HS-27A (cell line): ENCODE results near the gene GPR152.

ENCODE experiments used
- DNase-seq: peaks from one replicate; pipeline ENCODE4 v3.0.0-alpha.2; 2012; ENCODE audit warnings: low read depth, missing footprints

Gene GPR152

DNA sequence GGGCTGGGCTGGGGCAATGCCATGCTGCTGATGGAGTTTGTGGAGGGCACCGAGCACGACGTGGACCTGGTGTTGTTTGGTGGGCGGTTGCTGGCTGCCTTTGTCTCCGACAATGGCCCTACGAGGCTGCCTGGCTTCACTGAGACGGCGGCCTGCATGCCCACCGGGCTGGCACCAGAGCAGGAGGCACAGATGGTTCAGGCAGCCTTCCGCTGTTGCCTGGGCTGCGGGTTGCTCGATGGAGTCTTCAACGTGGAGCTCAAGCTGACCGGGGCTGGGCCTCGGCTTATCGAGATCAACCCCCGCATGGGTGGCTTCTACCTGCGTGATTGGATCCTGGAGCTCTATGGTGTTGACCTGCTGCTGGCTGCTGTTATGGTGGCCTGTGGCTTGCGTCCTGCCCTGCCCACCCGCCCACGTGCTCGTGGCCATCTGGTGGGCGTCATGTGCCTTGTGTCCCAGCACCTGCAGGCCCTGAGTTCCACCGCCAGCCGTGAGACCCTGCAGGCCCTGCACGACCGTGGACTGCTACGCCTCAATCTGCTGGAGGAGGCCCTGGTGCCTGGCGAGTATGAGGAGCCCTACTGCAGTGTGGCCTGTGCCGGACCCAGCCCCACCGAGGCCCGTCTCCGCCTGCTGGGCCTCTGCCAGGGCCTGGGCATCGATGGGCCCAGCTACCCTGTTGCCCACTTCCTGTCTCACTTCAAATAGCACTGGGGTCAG is 28.5 kb downstream of the GPR152 start:
- DNase-seq = no peak

DNA sequence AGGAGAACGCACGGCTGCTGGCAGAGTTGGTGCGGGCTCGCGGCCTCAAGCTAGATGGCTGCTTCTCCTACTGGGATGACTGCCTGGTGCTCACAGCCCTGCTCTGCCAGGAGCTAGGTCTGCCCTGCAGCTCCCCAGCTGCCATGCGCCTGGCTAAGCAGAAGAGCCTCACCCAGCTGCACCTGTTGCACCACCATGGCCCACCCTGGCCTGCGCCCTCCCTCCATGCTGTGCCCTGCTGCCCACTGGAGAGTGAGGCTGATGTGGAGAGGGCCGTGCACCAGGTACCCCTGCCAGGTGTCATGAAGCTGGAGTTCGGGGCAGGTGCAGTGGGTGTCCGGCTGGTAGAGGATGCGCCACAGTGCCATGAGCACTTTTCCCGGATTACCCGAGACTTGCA is 29.1 kb downstream of the GPR152 start:
- DNase-seq = no peak

DNA sequence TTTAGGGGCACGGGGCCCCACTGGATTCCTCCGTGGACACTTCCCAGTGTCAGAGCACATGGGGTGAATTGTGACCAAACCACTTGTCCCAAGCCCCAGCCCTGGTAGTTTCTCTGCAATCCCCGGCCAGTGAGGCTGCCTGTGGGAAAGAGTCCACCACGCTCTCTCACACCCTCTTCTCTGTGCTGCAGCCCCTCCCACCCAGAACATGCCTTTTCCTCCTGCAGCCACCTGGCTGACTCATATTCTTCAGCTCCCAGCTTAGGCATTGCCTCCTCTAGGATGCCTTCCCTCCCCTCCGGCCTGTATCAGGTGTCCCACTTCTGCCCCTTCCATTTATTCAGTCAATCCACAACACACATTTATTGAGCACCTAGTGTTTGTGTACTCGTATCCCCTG is 29.6 kb downstream of the GPR152 start:
- no peak for DNase-seq

DNA sequence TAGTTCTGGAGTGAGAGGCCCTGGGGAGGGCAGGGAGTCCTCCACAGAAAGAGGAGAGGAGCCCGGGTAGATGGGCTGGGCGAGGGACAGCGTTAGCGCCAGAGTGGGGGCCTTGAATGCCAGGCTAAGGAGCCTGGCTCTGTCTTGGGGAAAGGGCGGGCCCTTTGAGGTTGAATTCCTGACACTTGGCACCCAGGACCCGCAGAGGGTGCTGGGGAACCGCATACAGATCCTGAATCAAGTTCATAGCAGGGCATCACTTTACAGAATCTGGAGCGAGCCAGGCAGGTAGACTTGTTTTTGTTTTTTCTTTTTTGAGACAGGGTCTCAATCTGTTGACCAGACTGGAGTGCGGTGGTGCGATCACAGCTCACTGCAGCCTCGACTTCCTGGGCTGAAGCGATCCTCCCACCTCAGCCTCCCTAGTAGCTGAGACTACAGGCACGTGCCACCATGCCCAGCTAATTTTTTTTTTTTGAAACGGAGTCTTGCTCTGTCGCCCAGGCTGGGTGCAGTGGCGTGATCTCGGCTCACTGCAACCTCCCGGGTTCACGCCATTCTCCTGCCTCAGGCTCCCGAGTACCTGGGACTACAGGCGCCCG is 31.0 kb downstream of the GPR152 start:
- no peak for DNase-seq

DNA sequence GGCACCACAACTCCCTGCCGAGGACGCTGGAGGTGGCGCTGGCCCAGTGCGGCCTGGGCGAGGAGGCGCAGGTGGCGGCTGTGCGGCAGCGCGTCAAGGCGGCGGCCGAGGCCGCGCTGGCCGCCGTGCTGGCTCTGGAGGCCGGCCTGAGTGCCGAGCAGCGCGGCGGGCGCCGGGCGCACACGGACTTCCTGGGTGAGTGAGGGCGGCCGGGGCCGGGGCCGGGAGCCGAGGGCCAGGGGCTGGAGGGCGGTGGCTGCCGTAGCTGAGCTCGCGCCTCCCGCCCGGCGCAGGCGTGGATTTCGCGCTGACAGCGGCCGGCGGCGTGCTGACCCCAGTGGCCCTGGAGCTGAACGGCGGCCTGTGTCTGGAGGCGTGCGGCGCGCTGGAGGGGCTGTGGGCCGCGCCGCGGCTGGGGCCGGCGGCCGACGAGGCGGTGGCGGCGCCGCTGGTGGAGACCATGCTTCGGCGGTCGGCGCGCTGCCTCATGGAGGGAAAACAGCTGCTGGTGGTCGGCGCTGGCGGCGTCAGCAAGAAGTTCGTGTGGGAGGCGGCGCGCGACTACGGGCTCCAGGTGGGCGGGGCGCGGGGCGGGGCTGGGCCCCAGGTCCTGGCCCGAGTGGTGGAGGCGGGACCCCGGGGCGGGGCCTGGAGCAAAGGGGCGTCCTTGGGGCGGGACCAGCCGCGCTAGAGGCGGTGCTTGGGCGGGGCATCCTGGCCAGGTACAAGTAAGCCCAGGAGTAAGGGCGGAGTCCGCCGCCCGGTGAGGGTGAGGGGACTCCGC is 31.7 kb downstream of the GPR152 start:
- peak; percentile 68 for DNase-seq

DNA sequence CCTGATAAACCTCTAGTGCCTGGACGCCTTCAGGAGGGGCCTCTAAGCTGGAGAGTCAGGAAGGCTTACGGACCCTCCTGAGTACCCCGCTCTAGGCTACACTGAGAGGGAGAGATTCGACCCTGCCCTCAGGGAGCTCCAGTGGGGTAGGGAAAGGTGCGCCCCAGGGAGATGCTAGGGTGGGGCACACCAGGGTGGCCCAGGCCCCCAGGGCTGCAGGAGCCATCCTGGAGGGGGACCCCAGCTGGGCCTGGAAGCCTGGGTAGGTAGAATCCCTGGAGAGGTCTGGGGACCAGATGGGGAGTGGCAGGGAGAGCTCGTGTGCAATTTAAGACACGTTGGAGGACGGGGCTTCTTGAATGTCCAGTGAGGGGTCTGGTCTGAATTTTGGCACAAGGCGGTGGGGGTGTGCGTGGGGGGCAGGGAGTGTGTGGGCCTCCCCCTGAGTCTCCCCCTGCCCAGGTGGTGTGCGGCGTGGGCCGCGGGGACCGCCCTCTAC is 32.3 kb downstream of the GPR152 start:
- no peak for DNase-seq

DNA sequence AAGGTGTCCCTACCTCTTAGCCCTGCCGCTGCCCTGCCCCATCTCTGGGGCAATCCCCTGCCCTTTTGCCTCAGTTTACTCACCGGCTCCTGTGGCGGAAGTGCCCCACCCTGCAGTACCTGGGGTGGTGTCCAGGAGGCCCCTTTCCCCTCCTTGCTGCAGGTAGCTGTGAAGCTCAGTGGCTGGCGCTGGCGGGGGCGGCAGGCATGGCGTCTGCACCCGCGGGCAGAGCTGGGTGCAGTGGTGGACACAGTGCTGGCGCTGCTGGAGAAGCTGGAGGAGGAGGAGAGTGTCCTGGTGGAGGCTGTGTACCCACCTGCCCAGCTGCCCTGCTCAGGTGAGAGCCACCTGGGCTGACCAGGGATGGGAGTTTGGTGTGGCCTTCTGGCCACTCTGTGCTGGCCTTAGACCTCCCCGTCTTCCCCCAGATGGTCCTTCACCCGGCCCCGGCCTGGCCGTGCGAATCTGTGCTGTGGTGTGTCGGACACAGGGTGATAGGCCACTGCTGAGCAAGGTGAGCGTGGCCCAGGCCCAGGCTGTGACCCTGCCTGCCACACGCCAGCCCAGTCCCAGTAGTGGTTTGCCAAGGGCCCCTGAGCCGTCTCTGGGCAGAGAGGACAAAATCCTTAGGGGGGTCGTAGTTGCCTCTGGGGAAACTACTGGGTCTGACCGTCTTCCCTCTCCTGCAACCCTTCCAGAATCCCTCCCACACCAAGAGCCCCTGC is 33.0 kb downstream of the GPR152 start:
- no peak for DNase-seq

DNA sequence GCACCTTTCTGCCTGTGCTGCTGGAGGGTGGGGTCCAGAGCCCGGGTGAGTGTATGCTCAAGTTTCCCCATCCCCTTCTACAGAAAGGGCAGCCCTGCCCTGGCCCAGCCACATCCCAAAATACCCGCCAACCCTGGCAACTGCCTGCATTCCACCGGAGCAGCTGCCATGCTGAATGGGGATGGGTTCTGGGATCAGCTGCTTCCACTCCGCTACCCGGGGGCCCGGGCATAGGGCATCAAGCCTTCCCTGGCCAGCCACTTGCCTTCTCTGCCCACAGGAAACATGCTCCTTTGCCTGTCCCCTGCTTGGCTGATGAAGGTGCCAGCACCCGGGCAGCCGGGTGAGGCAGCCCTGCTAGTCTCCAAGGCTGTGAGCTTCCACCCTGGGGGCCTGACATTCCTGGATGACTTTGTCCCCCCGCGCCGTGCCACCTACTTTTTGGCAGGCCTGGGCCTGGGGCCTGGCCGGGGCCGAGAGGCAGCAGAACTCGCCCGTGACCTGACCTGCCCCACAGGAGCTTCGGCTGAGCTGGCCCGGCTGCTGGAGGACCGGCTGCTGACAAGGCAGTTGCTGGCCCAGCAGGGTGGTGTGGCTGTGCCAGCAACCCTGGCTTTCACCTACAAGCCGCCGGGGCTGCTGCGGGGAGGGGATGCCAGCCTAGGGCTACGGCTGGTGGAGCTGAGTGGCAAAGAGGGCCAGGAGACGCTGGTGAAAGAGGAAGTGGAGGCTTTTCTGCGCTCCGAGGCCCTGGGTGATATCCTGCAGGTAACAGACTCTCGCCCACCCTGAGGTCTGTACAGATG is 33.9 kb downstream of the GPR152 start:
- DNase-seq = no peak

DNA sequence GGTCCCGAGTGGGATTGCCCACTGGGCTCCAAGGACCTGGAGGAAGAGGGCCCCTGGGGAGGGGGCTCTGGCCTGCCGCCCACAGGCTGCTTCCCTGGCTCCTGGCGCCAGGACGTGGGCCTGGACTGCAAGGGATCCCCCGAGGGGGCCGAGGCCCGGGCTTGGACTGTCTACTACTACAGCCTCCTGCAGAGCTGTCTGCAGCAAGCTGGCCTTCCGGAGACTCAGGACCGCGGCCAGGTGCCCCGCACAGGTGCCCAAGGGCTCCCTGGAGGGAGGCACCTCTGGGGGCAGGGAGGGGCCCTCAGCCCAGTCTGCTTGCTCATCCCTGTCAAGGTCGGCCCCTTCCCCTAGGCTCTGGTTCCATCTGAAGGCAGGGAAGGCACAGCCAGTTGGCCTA is 35.1 kb downstream of the GPR152 start:
- DNase-seq = no peak

DNA sequence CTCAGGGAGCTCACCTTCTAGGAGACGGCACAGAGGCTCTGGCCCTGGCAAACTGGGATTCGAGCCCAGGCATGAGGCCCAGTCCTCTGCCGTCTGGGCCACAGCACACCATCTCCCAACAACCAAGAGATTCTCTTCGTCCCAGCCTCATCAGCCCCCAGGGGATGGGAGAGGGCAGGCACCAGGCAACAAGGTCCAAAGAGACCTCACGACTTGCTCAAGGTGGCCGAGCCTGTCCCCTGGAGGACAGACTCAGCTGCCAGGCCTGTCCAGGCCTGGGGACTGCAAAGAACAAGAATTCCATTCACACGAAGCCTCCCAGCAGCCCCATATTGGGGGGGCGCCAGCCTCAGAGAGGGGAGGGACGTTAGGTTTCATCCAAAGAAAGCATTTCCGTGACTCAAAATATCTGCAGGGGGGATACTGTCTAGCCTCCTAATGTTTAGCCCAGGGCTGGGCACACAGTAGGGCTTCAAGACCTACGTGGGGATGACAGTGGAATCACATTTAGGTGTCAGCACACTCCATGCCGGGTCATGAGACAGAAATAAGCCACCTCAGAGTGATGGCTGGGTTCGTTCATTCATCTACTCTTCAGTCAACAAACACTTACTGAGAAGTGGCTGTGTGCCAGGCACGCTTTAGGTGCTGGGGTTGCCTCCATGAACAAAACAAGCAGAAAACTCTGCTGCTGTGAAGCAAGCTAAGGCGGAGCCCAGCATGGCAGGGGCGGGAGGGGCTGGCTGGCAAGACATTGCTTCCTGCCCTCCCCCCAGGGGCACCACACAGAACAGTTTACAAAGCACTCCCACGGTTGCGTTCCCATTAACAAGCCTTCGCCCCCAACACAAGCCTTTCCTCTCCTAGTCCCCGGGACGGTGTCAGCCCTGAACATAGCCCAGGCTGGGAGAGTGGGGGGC is 35.9 kb downstream of the GPR152 start:
- DNase-seq = no peak

DNA sequence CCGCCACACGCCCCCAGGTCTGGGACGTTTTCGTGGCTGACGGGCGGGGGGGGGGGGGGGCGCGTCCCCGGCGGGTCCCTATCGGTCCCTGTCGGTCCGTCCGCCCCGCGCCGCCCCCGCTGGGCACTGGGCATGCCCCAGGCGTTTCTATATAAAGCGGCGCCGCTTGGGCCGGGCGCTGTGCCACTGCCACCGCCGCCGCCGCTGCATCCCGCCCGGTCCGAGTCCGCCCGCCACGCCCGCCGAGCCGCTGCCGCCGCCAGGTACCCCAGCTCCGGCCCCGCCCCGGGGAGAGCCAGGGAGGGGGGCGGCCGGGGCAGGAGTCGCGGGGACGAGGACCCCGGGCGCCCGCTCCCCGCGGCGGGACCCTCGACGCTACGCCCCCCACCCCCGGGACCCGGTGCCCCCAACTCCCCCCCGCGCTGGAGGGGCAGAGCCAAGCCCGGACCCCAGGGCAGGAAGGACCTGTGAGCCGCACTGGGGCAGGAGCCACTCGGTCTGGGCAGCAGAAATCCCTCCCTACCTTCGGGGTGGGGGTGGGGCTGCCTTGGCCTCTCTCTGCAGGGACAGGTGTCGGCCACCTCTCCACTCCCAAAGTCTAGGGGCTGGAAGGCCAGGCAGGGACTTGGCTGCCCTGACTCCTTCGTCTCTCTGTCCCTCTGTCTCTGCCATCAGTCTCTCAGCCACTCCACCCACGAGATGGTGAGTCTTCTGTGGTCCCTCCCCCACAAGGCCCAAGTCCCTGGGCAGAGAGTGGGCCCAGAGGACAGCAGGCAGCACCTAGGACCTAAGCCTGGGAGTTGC is 36.8 kb downstream of the GPR152 start, which contains the start of gene CARNS1:
Gene CARNS1, plus strand, starts transcription at position 178 of the 804 bp plus-strand sequence. Its CDS starts 522 bp downstream, at position 700.
- DNase-seq = no peak

DNA sequence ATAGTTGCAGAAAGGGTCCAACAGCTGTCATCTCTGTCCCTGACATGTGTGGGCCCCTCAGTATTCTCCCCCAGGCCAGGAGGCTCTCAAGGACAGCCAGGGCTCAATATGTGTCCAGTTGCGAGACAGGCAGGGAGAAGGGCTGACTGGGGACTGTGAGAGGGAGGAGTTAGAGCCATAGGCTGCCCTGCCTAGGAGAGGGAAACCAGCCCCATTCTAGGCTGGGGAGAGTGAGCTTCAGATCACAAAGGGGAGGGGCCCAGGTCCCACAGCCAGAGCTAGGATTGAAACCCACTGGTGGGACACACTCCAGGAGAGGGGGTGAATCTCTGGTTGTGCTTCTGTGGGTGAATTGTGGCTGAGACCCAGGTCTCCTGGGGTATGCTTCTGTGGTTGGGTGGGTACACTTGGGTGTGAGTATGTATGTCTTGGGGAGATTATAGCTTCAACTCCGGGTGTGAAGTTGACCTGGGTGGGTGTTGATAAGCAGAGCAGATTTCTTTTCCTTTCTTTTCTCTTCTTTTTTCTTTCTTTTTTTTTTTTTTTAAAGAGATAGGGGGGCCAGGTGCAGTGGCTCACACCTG is 39.2 kb downstream of the GPR152 start:
- no peak for DNase-seq

DNA sequence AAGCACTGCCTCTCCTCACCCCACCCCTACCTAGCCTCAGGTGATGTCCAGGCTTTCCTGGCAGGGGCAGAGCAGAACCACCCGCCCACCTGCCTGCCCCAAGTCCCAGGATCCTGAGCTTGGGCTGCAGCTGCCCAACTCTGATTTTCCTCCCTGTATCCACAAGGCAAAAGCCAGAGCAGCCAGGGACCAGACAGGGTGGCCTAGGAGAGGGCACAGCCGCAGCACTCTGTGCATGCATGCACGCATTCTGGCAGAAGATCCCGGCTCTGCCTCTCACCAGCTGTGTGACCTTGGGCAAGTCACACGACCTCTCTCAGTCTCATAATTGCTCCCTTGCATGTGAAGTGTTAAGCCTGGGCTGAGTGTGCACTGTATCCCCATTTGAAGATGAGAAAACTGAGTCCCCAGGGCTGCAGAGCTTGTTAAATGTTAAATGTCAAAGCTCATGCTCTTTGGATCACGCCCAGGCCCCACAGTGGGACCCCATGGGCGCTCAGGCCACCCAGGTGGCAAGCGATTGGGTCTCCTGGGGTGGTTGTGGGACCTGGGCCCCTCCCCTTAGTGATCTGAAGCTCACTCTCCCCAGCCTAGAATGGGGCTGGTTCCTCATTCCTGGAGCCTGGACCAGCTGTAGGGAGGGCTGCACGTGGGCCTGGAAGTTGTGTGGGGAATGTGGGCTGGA is 39.9 kb downstream of the GPR152 start:
- DNase-seq = no peak

DNA sequence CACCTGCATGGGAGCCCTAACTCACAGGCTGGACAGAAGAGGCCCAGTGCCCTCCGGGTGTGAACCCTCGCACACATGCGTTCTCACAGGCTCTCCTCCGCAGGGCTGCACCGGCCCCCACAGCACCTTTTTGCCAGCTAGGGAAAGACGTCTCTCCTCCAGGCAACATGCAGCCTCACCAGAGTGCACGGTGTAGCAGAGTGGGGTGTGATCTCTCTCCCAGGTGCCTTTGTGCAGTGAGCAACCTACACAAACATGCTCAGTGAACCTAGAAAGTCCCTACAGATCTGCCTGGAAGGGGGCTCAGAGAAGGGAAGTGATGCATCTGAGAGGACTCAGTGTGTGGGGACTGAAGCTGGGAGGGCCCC is 40.8 kb downstream of the GPR152 start:
- no peak for DNase-seq

DNA sequence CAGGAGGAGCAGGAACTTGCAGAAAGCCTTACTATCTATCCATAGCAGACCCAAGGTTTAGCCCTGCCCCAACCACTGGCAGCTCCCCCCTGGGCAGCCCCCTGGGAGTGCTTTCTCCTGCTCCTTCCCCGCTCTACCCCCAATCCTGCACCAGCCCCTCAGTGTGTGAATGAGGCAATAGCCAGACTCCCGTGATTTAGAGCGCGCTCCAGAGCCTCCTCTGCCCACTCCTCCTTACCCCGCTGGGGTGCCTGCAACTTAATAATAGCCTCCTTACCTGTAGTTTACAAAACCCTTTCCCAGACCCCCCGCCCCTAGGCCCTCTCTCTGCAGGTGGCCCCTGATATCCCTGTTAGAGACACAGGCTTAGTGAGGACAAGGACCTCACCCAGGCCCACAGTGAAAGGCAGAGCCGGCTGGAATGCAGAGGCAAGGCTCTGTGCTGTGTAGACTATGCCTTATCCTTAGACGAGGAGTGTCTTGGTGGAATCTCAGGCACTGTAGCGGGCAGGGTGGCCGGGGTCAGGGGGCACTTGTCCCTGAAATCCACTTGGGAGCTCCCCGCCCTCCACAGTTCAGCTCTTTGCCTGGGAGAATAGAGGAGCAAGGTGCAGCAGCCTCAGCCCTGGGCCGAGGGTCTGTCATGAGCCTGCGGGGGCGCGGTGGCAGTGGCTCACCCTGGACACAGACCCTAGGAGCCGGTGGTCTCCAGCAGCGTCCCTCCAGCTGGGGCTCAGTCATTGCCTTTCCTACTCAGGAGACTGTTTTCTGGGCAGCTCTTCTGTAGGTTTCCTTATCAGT is 41.3 kb downstream of the GPR152 start:
- DNase-seq = no peak

DNA sequence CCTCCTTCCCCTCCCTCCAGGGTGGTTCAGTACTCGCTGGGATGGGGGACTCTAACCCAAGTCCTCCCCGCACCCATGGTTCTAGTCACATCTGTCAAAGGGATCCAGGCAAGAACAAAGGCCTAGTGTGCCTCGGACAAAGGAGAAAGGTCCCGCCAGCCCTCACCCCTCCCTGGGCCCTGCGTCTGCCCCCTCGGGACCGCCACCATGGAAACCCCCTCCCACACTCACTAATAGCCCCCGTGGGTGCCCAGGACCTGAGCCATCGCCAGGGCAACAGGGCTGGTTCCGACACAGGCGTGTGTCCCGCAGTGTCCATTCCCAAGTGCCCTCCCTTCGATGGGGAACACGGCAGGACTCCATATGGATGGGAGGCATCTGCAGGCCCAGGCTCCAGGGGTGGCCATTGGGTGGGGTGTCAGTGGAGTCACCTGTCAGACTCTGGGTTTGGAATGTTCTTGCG is 42.1 kb downstream of the GPR152 start:
- no peak for DNase-seq

DNA sequence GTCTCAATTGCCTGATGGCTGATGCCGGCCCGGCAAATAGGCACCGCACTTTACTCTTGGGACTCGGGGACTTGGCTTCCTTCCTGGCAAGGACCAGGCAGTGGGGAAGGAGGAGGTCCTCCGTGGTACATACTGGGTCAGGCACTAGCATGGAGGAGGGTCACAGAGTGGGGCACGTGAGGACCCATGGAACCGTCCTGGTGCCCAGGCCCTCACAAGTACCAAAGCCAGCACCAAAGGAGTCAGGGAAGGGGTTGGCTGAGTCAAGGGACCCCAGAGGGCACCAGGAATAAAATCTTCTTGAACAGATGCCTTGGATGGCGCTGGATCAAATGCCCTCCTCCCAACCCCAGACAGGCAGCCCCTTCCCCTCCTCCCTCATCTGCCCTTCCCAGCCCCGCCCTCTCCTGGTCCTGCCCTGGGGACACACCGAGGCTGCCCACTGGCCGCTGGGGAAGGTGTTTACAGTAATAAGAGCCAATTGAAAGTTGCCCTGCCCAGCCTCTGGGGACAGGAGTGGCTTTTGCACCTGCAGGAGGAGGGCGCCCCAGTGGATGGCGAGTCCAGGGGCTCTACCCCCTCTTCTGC is 42.7 kb downstream of the GPR152 start:
- DNase-seq = no peak
